Hematopoietic multipotent progenitor cell treated with erythropoietin and hydrocortisone succinate and interleukin-3 and kit ligand, for 8 days (in vitro differentiated cells): ENCODE results near the gene COL12A1.

Experiments
- DNase-seq: peaks from one replicate; pipeline ENCODE4 v3.0.0-alpha.2; 2015

The COL12A1 gene

DNA sequence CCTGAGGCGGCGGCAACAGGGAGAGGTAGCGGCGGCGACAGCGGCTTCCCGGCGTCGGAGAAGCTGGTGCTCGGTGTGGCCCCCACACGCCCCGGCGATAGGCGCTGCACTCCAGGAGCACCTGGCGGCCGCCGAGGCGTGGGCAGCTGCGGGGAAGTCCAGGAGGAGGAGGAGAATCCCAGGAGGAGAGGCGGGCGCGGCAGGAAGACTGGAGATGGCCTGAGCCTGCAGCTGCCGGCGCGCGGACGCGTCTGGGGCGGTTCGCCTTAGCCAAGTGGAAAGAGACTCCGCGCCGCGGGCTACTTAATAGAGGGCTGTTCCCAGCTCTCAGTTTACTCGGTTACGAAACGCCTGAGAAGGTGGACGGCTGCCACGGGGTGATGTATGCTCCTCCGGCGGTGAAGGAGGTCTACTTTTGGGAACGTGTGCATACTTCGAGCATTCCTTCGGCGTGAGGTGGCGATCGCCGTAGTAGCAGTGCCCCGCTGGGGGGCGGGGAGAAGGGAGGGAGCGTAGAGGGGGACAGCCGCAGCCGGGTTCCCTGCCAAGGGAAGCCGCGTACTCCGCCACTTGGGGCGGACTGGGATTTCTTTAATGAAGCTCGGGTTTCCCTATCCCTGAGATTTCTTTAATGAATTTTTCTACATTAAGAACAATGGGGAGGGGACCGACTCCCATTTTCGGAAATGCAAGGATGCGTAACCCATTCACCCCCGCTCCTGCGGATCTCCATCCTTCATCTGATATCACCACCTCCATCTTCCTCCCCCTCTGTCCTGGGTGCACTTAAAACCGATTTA is at the start of gene COL12A1:
COL12A1 (minus strand) TSS at position 278 of the 800 bp plus-strand sequence. CDS start 3,261 bp downstream, outside the sequence.
- no peak for DNase-seq

DNA sequence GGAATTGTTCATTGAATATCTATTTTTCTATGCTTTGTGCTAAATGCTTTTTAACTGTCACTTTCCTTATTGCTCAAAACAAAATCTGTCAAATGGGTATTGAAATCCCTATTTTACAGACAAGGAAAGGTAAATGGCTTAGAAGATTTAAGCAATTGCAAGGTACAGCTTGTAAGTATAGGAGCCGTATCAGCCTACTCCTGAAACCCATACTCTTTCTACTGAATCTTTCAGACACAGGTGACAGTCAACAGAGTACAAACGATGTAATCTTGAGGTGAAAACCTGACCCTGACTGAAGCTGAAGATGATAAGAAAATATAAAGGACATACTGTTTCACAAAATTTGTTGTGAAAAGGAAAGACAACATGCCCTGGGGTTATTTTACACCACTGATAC is 44.7 kb upstream of the COL12A1 start:
- no peak for DNase-seq

DNA sequence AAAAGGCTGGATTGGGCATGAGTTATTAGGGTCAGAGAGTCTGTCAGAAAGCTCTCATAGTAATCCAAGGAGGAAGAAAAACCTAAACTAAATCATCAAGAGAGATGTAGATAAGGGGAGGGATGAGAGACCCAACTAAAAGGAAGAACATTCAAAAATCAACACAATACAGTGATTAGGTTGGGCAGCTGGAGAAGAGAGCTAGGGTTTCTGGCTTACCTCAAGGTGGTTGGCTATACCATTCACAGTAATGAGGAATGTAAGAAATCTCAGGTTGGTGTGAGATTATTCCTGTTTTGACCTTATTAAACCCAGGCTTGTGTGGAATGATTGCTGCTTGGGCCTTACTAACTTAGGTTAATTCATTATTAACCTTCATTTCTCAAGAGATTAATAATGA is 44.0 kb upstream of the COL12A1 start:
- no peak for DNase-seq

GRCh38 chr6:75246386-75246785 is 40.5 kb upstream of the COL12A1 start:
- no peak for DNase-seq

- no peak for DNase-seq
Observed at GRCh38 chr6:75244063-75244584, 38.3 kb upstream of the COL12A1 start.

DNA sequence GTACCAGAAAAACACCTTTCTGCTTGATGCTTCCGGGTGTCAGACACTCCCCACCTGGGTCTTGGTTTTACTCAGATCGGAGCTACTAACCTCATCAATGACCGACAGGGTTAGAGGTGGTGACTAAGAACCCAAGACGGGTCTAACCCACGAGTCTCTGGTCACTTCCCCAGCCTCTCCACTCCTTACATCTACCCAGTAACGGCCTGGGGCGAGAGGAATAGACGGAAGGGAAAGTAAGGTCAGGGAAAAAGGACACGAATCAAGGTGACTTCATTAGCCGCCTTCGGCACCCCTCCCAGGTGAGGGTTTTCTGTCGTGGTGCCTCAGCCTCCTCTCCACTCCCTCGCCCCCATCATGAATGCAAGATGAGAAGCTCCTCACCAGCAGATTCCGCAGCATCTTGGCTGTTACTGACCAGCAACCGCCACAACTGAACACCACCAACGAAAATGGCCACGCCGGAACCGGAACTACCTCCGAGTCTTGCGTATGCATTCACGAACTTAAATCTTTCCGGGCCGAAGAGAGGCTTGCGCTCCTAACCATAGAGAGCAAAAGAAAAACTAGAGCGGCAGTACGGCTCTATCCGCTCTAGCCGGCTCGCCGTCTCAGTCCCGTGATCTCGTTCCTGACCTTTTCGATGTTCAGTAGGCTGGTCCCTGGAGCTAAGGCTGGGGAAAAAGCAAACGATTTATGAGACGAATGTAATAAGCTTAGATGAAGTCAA is 37.6 kb upstream of the COL12A1 start, which contains the start of gene COX7A2:
COX7A2 (minus strand) TSS at position 469 of the 730 bp plus-strand sequence; CDS start at position 402, 67 bp downstream.
- DNase-seq = peak; percentile 97

GRCh38 chr6:75236630-75237029 is 30.8 kb upstream of the COL12A1 start:
- DNase-seq = no peak

DNA sequence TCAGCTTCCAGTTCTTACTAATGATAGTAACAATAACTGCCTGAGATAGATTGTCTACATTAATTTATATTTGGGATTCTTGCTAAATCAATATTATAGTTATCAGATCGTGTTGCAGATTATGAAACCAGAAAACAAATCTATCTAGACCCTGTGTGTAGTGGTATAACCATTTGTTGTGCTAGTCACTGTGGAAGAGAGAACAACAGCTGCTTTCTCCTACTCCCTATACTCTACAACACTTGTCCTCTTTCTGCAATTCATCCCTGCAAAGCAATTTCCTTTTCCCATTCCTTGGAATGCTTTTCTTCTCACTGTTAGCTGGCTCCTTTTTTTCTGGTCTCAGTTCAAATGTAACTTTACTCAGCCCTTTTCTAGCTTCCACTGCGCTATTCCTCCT is 29.4 kb upstream of the COL12A1 start:
- no peak for DNase-seq

- DNase-seq = no peak
Observed at GRCh38 chr6:75234126-75234865, 28.4 kb upstream of the COL12A1 start.

DNA sequence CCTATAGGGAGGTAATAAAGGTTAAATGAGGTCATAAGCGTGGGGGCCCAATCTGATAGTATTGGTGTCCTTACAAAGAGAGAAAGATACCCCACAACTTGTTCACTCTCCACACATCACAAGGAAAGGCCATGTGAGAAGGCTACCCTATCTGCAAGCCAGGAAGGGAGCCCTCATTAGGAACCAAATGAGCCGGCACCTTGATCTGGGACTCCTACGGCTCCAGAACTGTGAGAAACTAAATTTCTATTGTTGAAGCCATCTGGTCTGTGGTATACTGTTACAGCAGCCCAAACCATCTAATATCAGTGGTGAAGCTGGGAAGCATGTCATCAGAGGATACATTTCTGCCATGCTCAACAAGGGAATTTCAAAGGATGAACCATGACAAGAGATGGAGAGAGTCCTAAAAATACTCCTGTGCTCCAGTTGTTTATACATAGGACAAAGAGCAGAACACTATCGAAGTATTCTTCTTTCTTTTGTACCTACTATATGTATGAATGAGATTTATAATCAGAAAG is 27.3 kb upstream of the COL12A1 start:
- no peak for DNase-seq

GRCh38 chr6:75230484-75231325 is 24.9 kb upstream of the COL12A1 start:
- peak; percentile 19 for DNase-seq

DNA sequence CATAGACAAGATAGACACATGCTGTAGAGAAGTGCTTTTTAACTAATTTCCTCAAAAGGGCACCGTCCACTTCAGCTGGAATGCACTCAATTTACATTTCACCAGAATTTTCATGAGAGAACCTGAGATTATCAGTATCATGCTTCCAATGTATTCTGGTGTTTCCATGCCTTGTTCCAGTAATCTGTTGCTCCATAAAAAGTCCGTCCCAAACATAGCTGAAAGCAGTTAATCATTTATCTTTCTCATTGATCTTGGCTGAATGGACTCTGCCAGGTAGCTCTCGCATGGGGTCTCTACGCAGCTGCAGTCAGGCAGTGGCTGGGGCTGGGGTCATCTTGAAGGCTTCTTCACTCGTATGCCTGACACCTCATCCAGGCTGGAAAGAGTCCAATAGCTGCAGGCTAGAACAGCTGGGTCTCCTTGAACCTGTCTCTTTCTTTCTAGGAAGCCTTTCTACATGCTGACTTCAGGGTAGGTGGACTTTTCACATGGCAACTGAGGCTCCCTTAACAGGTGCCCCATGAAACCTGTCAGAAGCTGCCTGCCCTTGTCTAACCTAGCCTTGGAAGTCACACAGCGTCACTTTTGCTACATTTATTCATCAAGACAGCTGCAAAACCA is 18.6 kb upstream of the COL12A1 start:
- no peak for DNase-seq

DNA sequence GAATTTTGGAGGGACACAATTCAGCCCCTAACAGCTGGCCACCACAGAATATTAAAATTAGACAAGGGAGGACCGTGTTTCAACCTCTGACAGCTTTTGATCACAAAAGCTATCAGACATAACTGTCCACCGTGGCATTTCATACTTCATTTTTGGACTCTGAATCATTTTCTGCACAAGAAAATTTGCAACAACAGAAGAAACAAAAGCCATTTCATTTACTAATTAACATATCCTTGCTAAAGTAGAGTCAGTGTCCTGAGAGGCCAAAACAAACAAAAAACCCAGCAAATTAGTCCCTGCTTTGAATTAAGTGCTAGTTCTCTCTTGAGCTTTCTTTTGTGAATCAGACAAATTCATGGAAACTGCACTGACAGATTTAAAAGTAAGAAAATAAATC is 17.6 kb upstream of the COL12A1 start:
- no peak for DNase-seq

GRCh38 chr6:75222261-75222660 is 16.4 kb upstream of the COL12A1 start:
- DNase-seq = no peak

DNA sequence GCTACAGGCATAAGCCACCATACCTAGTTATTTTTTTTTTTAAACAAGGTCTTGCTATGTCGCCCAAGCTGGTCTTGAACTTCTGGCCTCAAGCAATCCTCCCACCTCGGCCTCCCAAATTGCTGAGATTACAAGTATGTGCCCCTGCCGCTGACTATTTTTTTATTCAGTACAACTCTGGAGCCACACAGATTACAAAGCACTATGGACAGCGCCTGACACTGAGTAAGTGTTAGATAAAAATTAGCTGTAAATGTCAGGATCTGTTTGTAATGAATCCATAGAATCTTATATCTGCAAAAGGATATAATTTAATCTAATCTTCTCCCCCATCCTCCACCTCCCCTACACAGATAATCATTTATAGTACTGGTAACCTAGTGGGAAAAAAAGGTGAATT is 15.3 kb upstream of the COL12A1 start:
- DNase-seq = no peak

GRCh38 chr6:75220357-75220756 is 14.5 kb upstream of the COL12A1 start:
- DNase-seq = no peak

GRCh38 chr6:75219263-75219662 is 13.4 kb upstream of the COL12A1 start:
- DNase-seq = no peak

- no peak for DNase-seq
Observed at GRCh38 chr6:75217193-75217592, 11.3 kb upstream of the COL12A1 start.

DNA sequence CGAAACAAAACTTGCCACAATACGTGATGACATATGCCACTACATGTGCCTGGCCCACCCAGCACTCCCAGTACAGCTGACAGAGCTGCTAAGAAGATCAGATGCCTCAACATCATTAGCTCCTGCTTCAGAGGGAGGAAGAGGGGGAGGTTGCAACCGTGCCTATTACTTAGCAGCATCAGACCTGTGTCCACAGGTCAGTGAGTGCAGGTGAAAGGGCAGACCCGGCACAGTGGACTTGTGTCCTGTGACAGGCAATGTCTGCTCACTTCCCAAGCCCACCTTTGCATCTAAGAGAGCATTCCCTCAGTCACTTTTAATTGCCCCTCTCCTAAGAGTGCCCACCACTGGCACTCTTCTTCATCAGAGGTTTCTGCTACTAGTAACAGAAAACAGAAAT is 9.4 kb upstream of the COL12A1 start:
- DNase-seq = no peak

DNA sequence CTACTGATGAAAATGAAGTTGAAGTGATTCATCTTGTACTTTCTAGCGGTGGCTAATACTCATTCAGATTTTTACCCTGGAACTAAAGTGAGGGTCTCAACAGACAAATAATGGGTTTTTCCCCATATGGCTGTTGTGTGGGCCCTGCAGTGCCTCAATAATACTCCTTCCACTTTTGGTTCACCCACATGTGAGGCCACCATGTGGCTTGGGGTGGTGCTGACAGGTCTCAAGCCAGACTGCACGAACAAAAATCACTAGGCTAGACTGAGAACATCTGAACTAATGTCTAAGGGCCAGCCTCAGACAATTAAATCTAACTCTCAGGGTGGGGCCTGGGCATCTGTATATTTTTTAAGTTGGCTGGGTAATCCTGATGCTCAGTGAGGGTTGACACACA is 7.9 kb upstream of the COL12A1 start:
- no peak for DNase-seq

DNA sequence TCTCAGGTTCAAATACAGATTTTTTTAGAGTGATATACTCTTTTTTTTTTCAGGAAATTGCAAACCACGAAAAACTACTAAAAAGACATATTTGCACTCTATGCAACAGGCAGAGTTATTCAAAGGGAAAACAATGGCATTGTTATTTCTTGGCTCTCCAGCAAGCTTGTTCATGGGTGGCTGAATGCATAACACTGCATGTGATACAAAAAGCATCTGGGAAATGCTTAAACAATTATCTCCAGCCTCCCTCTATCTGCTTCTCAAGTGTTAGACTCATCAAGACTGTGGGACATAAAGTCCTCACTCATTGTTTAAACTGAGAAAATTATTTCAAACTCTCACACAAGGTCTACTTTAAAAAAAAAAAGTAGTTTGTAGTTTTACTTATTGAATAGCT is 7.3 kb upstream of the COL12A1 start:
- no peak for DNase-seq
